Keratinocyte (primary cell): ENCODE data around the gene CDX2.

Experiments used
- CTCF ChIP-seq, 3 experiments: IDR thresholded peaks in 1 of 3; conservative IDR thresholded peaks in 1 of 3; optimal IDR thresholded peaks in 1 of 3; 2 replicates in 2 of 3; 3 replicates in 1 of 3; pipeline versions ENCODE3 to v1.5.1; 2011; ENCODE audit warnings: low read length in 3 of 3, mild to moderate bottlenecking in 3 of 3, moderate library complexity in 2 of 3, control low read depth in 1 of 3, inconsistent platforms in 1 of 3; ENCODE audit not compliant: insufficient read depth in 2 of 3; ENCODE audit errors: extremely low read depth in 1 of 3
- EZH2 ChIP-seq: IDR thresholded peaks from one replicate; pipeline ENCODE4 v1.6.1; 2012; ENCODE audit warnings: inconsistent platforms, mild to moderate bottlenecking, low read length, moderate library complexity

- TF ChIP-seq CTCF (optimal IDR thresholded peaks at IDR 0.05 in 1 of 3, IDR thresholded peaks at IDR 0.05 in 1 of 3, conservative IDR thresholded peaks at IDR 0.05 in 1 of 3; ENCODE audit: extremely low read depth in 1 of 3, insufficient read depth in 2 of 3, low read length in 3 of 3) (no peak), EZH2 (no peak)
Measured at GRCh38 chr13:27933118-27933517, 36.0 kb downstream of the CDX2 start.
